MM.1S (cell line): ENCODE results near the gene ALDH1A3.

ENCODE experiments used
- DNase-seq: peaks from one replicate; pipeline ENCODE4 v3.0.0-alpha.2; 2015
- H2AFZ ChIP-seq: fragments of 300-600 bp; sonication (generic); 2 replicates; pipeline ENCODE4 v1.6.0; 2016; ENCODE audit warnings: antibody characterized with exemption, low read length
- H3F3A ChIP-seq: fragments of 300-600 bp; sonication (generic); 2 replicates; pipeline ENCODE4 v1.6.1; 2016; ENCODE audit warnings: mild to moderate bottlenecking, antibody characterized with exemption, low read length, moderate library complexity, mixed read lengths; ENCODE audit not compliant: insufficient read depth
- H3K27ac ChIP-seq: fragments of 300-600 bp; sonication (generic); 2 replicates; pipeline ENCODE4 v1.5.1; 2016; ENCODE audit warnings: mild to moderate bottlenecking, low read length
- H3K27me3 ChIP-seq: fragments of 300-600 bp; sonication (generic); replicated peaks from 2 replicates; pipeline ENCODE4 v1.6.0; 2016; ENCODE audit warnings: low read length; ENCODE audit not compliant: insufficient read depth
- H3K36me3 ChIP-seq: fragments of 300-600 bp; sonication (generic); replicated peaks from 2 replicates; pipeline ENCODE4 v1.6.1; 2016; ENCODE audit warnings: mild to moderate bottlenecking, low read length, mixed read lengths; ENCODE audit not compliant: insufficient read depth
- H3K4me1 ChIP-seq: fragments of 300-600 bp; sonication (generic); 2 replicates; pipeline ENCODE4 v1.6.1; 2016; ENCODE audit warnings: low read length, mixed read lengths
- H3K4me2 ChIP-seq: fragments of 300-600 bp; sonication (generic); 2 replicates; pipeline ENCODE4 v1.6.0; 2016; ENCODE audit warnings: low read depth, low read length
- H3K4me3 ChIP-seq: fragments of 300-600 bp; sonication (generic); 2 replicates; pipeline ENCODE4 v1.5.1; 2016; ENCODE audit warnings: low read length, mixed read lengths
- H3K79me2 ChIP-seq: fragments of 300-600 bp; sonication (generic); 2 replicates; pipeline ENCODE4 v1.6.1; 2016; ENCODE audit warnings: mixed run types, low read length, mixed read lengths
- H3K9ac ChIP-seq: fragments of 300-600 bp; sonication (generic); 2 replicates; pipeline ENCODE4 v1.6.1; 2016; ENCODE audit warnings: low read length, mixed read lengths
- H3K9me2 ChIP-seq: fragments of 300-600 bp; sonication (generic); replicated peaks from 2 replicates; pipeline ENCODE4 v1.6.1; 2016; ENCODE audit warnings: mild to moderate bottlenecking, low read length, mixed read lengths; ENCODE audit not compliant: insufficient read depth
- H3K9me3 ChIP-seq: fragments of 300-600 bp; sonication (generic); replicated peaks from 2 replicates; pipeline ENCODE4 v1.6.1; 2016; ENCODE audit warnings: mild to moderate bottlenecking, low read length, mixed read lengths; ENCODE audit not compliant: insufficient read depth
- H4K20me1 ChIP-seq: fragments of 300-600 bp; sonication (generic); 2 replicates; pipeline ENCODE4 v1.6.1; 2016; ENCODE audit warnings: mild to moderate bottlenecking, low read length, moderate library complexity, mixed read lengths; ENCODE audit not compliant: insufficient read depth
- CTCF ChIP-seq: fragments of 300-600 bp; sonication (generic); IDR thresholded peaks from 2 replicates; pipeline ENCODE4 v1.5.1; 2016; ENCODE audit warnings: antibody characterized with exemption, low read length, mixed read lengths
- EZH2 ChIP-seq: fragments of 300-600 bp; sonication (generic); optimal IDR thresholded peaks from 2 replicates; pipeline ENCODE3; 2017; ENCODE audit warnings: low read depth, mild to moderate bottlenecking, antibody characterized with exemption, low read length, mixed read lengths
- EZH2phosphoT487 ChIP-seq: fragments of 300-600 bp; sonication (generic); IDR thresholded peaks from 2 replicates; pipeline ENCODE4 v1.6.1; 2018; ENCODE audit warnings: antibody characterized with exemption, low read length

ALDH1A3 gene

GRCh38 chr15:100885811-100886210 is 6.2 kb downstream of the ALDH1A3 start:
- DNase-seq, result no peak
- H3F3A ChIP-seq, result no peaks in the 10 kb centered on the region
- H3K4me2 ChIP-seq, result no peak overlapping the region
- H3K4me3 ChIP-seq, result no peak overlapping the region
- no peak overlapping the region for H3K9ac ChIP-seq
- H4K20me1 ChIP-seq, result no peaks in the 10 kb centered on the region
- no peaks in the 10 kb centered on the region for H3K4me1 ChIP-seq
- peaks cover 11% of the 10 kb centered on the region; the same call in 1 of the 2 replicates for H3K27me3 ChIP-seq
- no peaks in the 10 kb centered on the region for H3K36me3 ChIP-seq
- H3K27ac ChIP-seq, result no peak overlapping the region
- H3K9me3 ChIP-seq, result no peaks in the 10 kb centered on the region
- no peak overlapping the region for H2AFZ ChIP-seq
- no peaks in the 10 kb centered on the region for H3K9me2 ChIP-seq
- no peaks in the 10 kb centered on the region for H3K79me2 ChIP-seq
- no peak for TF ChIP-seq EZH2
- no peak for TF ChIP-seq CTCF
- no peak for TF ChIP-seq EZH2phosphoT487

- no peaks in the 10 kb centered on the region for H3K9me2 ChIP-seq
- no peak overlapping the region for H3K9ac ChIP-seq
- no peaks in the 10 kb centered on the region for H3F3A ChIP-seq
- H2AFZ ChIP-seq, result no peak overlapping the region
- no peaks in the 10 kb centered on the region for H3K4me1 ChIP-seq
- TF ChIP-seq EZH2phosphoT487 (no peak), CTCF (no peak), EZH2 (no peak)
- no peaks in the 10 kb centered on the region for H3K36me3 ChIP-seq
- H3K27ac ChIP-seq, result no peak overlapping the region
- no peaks in the 10 kb centered on the region for H4K20me1 ChIP-seq
- H3K4me3 ChIP-seq, result no peak overlapping the region
- no peak overlapping the region for H3K4me2 ChIP-seq
- peaks cover 1% of the 10 kb centered on the region; the same call in 1 of the 2 replicates for H3K27me3 ChIP-seq
- DNase-seq, result no peak
- no peaks in the 10 kb centered on the region for H3K9me3 ChIP-seq
- H3K79me2 ChIP-seq, result no peaks in the 10 kb centered on the region
These were observed 7.7 kb downstream of the ALDH1A3 start for GRCh38 chr15:100887211-100887913.

- Histone ChIP-seq H3K4me1 (no peaks in the 10 kb centered on the region), H3K9me3 (no peaks in the 10 kb centered on the region), H2AFZ (no peak overlapping the region), H3K9me2 (no peaks in the 10 kb centered on the region), H3K79me2 (no peaks in the 10 kb centered on the region), H3K27me3 (no peaks in the 10 kb centered on the region; the same call in 1 of the 2 replicates), H3K27ac (no peak overlapping the region), H4K20me1 (no peaks in the 10 kb centered on the region), H3K4me3 (no peak overlapping the region), H3F3A (no peaks in the 10 kb centered on the region), H3K4me2 (no peak overlapping the region), H3K9ac (no peak overlapping the region), H3K36me3 (no peaks in the 10 kb centered on the region)
- no peak for DNase-seq
- TF ChIP-seq CTCF, result no peak
- no peak for TF ChIP-seq EZH2phosphoT487
- TF ChIP-seq EZH2, result no peak
These were observed 9.9 kb downstream of the ALDH1A3 start for GRCh38 chr15:100889385-100890050.
